Hippocampal formation (tissue), 2 donors: Measurements from ENCODE around the gene CHD2.

Source experiments
- DNase-seq, 2 donors: peaks; one replicate each; lab custom pipeline; 2025; lab: John Stamatoyannopoulos, UW

CHD2 gene

GRCh38 chr15:92885224-92886041 lies 14.7 kb upstream of the CHD2 start:
- no peak for DNase-seq

- no peak for DNase-seq
Measured at GRCh38 chr15:92886042-92886537, 14.0 kb upstream of the CHD2 start.

GRCh38 chr15:92886815-92887214 lies 13.3 kb upstream of the CHD2 start:
- no peak for DNase-seq

GRCh38 chr15:92887869-92888268 lies 12.3 kb upstream of the CHD2 start:
- DNase-seq: no peak

GRCh38 chr15:92889390-92890107 lies 10.6 kb upstream of the CHD2 start:
- no peak for DNase-seq

GRCh38 chr15:92891533-92892200 lies 8.5 kb upstream of the CHD2 start:
- no peak for DNase-seq

GRCh38 chr15:92892201-92892555 lies 7.9 kb upstream of the CHD2 start:
- DNase-seq: no peak

- no peak for DNase-seq
Measured at GRCh38 chr15:92893200-92893599, 6.9 kb upstream of the CHD2 start.

GRCh38 chr15:92896561-92896960 lies 3.6 kb upstream of the CHD2 start:
- no peak for DNase-seq

GRCh38 chr15:92897620-92898019 lies 2.5 kb upstream of the CHD2 start:
- no peak for DNase-seq

- no peak for DNase-seq
Measured at GRCh38 chr15:92898988-92899582, 1.0 kb upstream of the CHD2 start.

GRCh38 chr15:92899601-92899947 lies 550 bp upstream of the CHD2 start:
- no peak for DNase-seq

- DNase-seq: no peak
Measured at GRCh38 chr15:92900731-92901071, 577 bp downstream of the CHD2 start.

- DNase-seq: peak in 1 of 2 donors; percentile 45
Measured at GRCh38 chr15:92901072-92901761, 1.1 kb downstream of the CHD2 start.

GRCh38 chr15:92901995-92902394 lies 1.9 kb downstream of the CHD2 start:
- DNase-seq: no peak

GRCh38 chr15:92902737-92903593 lies 2.8 kb downstream of the CHD2 start:
- no peak for DNase-seq

GRCh38 chr15:92903631-92903965 lies 3.5 kb downstream of the CHD2 start:
- DNase-seq: no peak

- DNase-seq: peak; percentile 98
Measured at GRCh38 chr15:92903966-92904721, 4.0 kb downstream of the CHD2 start.

- no peak for DNase-seq
Measured at GRCh38 chr15:92904722-92905571, 4.8 kb downstream of the CHD2 start.
